Measurements from ENCODE around the gene TUBGCP2.

The TUBGCP2 gene

DNA sequence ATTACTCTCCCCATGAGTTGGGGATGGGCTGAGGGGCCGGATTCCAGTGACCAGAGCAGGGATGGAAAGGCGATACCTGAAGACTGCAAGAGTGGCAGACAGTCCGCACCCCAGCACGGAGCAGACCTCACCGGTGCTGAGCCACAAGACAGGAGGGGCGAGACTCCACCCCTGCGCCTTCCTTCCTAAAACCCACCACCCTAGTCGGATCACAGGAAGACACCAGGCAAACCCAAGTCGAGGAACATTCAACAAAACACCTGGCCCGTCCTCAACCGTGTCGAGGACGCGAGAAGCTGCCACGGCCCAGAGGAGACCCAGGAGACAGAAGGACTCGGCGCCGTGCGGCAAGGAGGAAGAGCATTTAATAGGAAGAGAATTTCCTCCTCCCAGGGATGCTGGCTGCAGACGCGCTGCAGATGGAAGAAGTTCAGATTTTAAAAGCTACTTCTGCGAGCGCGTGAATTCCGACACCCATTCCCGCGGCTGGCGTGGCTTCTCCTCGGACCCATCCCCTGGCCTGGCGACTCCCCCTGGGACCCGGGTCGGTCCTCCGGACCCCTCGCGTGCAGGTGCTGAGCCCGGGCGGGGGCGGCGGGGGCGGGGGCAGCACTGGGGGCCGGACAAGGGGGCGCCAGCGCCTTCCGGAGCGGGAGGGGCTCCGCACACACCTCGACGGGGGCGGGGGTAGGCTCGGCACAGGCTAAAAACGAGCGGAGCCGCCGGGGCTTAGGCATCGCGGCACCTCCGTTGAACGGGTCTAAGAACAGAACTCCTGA is 79.2 kb downstream of the TUBGCP2 start:
- DNase-seq (ENCODE audit: low read depth): no peak
